Liver (tissue), 9 donors: ENCODE results near the gene ADIG. TPM values are rescaled to one million over a fixed set of nuclear protein-coding genes. Genes with fewer than 3 reads are reported as not detected.

Experiments
- DNase-seq: peaks from one replicate; pipeline ENCODE4 v3.0.0-alpha.2; 2017; ENCODE audit warnings: low spot score
- H3K27ac ChIP-seq, 2 donors: one replicate each; pipeline ENCODE4 v1.7.0; 2013; ENCODE audit warnings: inconsistent platforms in 2 of 2, low read length in 2 of 2, control low read depth in 1 of 2, low read depth in 1 of 2, mild to moderate bottlenecking in 1 of 2
- H3K27me3 ChIP-seq, 4 donors: one replicate each; pipeline versions ENCODE4 v1.6.1 to v1.7.0; 2013; ENCODE audit warnings: low read length in 3 of 4, inconsistent platforms in 1 of 4, mild to moderate bottlenecking in 1 of 4, moderate library complexity in 1 of 4; ENCODE audit not compliant: control insufficient read depth in 4 of 4, insufficient read depth in 4 of 4
- H3K36me3 ChIP-seq, 4 donors: one replicate each; pipeline versions ENCODE4 v1.6.1 to v1.7.0; 2013; ENCODE audit warnings: low read length in 3 of 4, mild to moderate bottlenecking in 3 of 4, low read depth in 1 of 4, moderate library complexity in 1 of 4; ENCODE audit not compliant: control insufficient read depth in 4 of 4, insufficient read depth in 3 of 4
- H3K4me1 ChIP-seq, 4 donors: one replicate each; pipeline versions ENCODE4 v1.6.1 to v1.7.0; 2013; ENCODE audit warnings: low read length in 3 of 4, mild to moderate bottlenecking in 3 of 4, moderate library complexity in 1 of 4; ENCODE audit not compliant: control insufficient read depth in 4 of 4, insufficient read depth in 4 of 4
- H3K4me3 ChIP-seq, 3 donors: one replicate each; pipeline versions ENCODE4 v1.6.1 to v1.7.0; 2013; ENCODE audit warnings: low read length in 3 of 3, control low read depth in 1 of 3, low read depth in 1 of 3, mild to moderate bottlenecking in 1 of 3
- H3K9ac ChIP-seq, 2 donors: one replicate each; pipeline ENCODE4 v1.7.0; 2013; ENCODE audit warnings: low read length in 2 of 2, mild to moderate bottlenecking in 2 of 2, moderate library complexity in 2 of 2, control low read depth in 1 of 2, low read depth in 1 of 2
- H3K9me3 ChIP-seq, 4 donors: one replicate each; pipeline versions ENCODE4 v1.6.1 to v1.7.0; 2013; ENCODE audit warnings: low read length in 3 of 4; ENCODE audit not compliant: control insufficient read depth in 4 of 4
- ATF3 ChIP-seq: IDR thresholded peaks from 2 replicates; pipeline ENCODE4 v1.6.1; 2016; ENCODE audit warnings: antibody characterized with exemption
- CTCF ChIP-seq: fragments of 150-350 bp; IDR thresholded peaks from 2 replicates; pipeline ENCODE4 v1.5.1; 2017; ENCODE audit warnings: improper control_type of control experiment, low read depth, low read length; ENCODE audit not compliant: missing input control
- EGR1 ChIP-seq, 2 donors: IDR thresholded peaks; 2 replicates each; pipeline ENCODE4 v1.6.1; 2016 to 2018; ENCODE audit warnings: antibody characterized with exemption in 2 of 2, low read depth in 2 of 2
- FOXA1 ChIP-seq: IDR thresholded peaks from 2 replicates; pipeline ENCODE4 v1.6.1; 2016; ENCODE audit warnings: antibody characterized with exemption
- FOXA2 ChIP-seq: IDR thresholded peaks from 2 replicates; pipeline ENCODE4 v1.6.1; 2016; ENCODE audit warnings: antibody characterized with exemption
- GABPA ChIP-seq, 2 donors: IDR thresholded peaks in 1 of 2; conservative IDR thresholded peaks in 1 of 2; 2 replicates each; pipeline ENCODE4 v1.6.1; 2016; ENCODE audit warnings: antibody characterized with exemption in 2 of 2, mild to moderate bottlenecking in 1 of 2, moderate library complexity in 1 of 2
- HNF4A ChIP-seq, 2 donors: conservative IDR thresholded peaks; 2 replicates each; pipeline ENCODE4 v1.6.1; 2016; ENCODE audit warnings: antibody characterized with exemption in 2 of 2, mild to moderate bottlenecking in 2 of 2
- HNF4G ChIP-seq: IDR thresholded peaks from 2 replicates; pipeline ENCODE4 v1.6.1; 2016; ENCODE audit warnings: antibody characterized with exemption
- JUND ChIP-seq, 2 donors: IDR thresholded peaks; 2 replicates each; pipeline ENCODE4 v1.6.1; 2016; ENCODE audit warnings: antibody characterized with exemption in 2 of 2
- MAX ChIP-seq: IDR thresholded peaks from 2 replicates; pipeline ENCODE4 v1.6.1; 2016; ENCODE audit warnings: antibody characterized with exemption
- NR2F2 ChIP-seq: IDR thresholded peaks from 2 replicates; pipeline ENCODE4 v1.6.1; 2016; ENCODE audit warnings: antibody characterized with exemption
- RAD21 ChIP-seq, 2 donors: IDR thresholded peaks; 2 replicates each; pipeline ENCODE4 v1.6.1; 2016; ENCODE audit warnings: antibody characterized with exemption in 2 of 2, mild to moderate bottlenecking in 2 of 2
- REST ChIP-seq: IDR thresholded peaks from 2 replicates; pipeline ENCODE4 v1.6.1; 2016; ENCODE audit warnings: antibody characterized with exemption, mild to moderate bottlenecking
- RXRA ChIP-seq, 2 donors: IDR thresholded peaks; 2 replicates each; pipeline ENCODE4 v1.6.1; 2017 to 2018; ENCODE audit warnings: antibody characterized with exemption in 2 of 2, mild to moderate bottlenecking in 1 of 2
- SP1 ChIP-seq: IDR thresholded peaks from 2 replicates; pipeline ENCODE4 v1.6.1; 2018; ENCODE audit warnings: antibody characterized with exemption, mild to moderate bottlenecking
- TAF1 ChIP-seq: conservative IDR thresholded peaks from 2 replicates; pipeline ENCODE4 v1.6.1; 2016; ENCODE audit warnings: antibody characterized with exemption, mild to moderate bottlenecking
- YY1 ChIP-seq: IDR thresholded peaks from 2 replicates; pipeline ENCODE4 v1.6.1; 2016; ENCODE audit warnings: antibody characterized with exemption, mild to moderate bottlenecking
- ZBTB33 ChIP-seq: IDR thresholded peaks from 2 replicates; pipeline ENCODE4 v1.6.1; 2016; ENCODE audit warnings: antibody characterized with exemption
- WGBS: extraction: QIAGEN DNeasy Blood & Tissue Kit; methylation state at CpG from one replicate; pipeline ENCODE4 v1.1.7; 2013; 5-methylcytosine and 5-hydroxymethylcytosine counted together
- polyA plus RNA-seq, 2 donors: library from polyadenylated mRNA; stranded (reverse) in 1 of 2; unstranded in 1 of 2; fragments of 200-250 nt in 1 of 2; fragments of >200 nt in 1 of 2; fragmentation: Nextera tagmentation in 1 of 2; extraction: Ambion mirVana in 1 of 2; gene quantifications; one replicate each; pipeline versions ENCODE4 v1.2.1 to v1.2.3, GENCODE V29; 2013 to 2015
- total RNA-seq, 2 donors: library from RNA; depleted of rRNA; stranded (reverse); fragments of >200 nt; gene quantifications; one replicate each; pipeline ENCODE4 v1.2.3, GENCODE V29; 2014
- donor health status: healthy.
- donor health status: healthy.
- donor health status: healthy.
- donor health status: healthy.
- donor health status: healthy.

Gene ADIG
- total RNA-seq: not detected
- polyA plus RNA-seq: not detected

GRCh38 chr20:38581013-38581412, at the start of gene ADIG:
ADIG (plus strand) TSS chr20:38581197; CDS start chr20:38581251, 54 bp downstream.
- Histone ChIP-seq H3K9ac (no peak within 1 kb of the TSS), H3K4me3 (no peak within 1 kb of the TSS), H3K27ac (no peak within 1 kb of the TSS), H3K27me3 (no peaks in the 10 kb centered on the region), H3K36me3 (peaks cover 0 to 9% (median 5%) of the 10 kb centered on the region in 4 donors), H3K4me1 (peaks cover 4 to 11% (median 9%) of the 10 kb centered on the region in 4 donors), H3K9me3 (no peaks in the 10 kb centered on the region)
- WGBS: 65% methylated on average over 5 of the region's 5 CpGs
- TF ChIP-seq NR2F2 (no peak), FOXA2 (no peak), REST (no peak), TAF1 (no peak), ZBTB33 (no peak), HNF4G (no peak), YY1 (no peak), EGR1 (IDR thresholded peaks at IDR 0.05; ENCODE audit: low read depth in 2 of 2) (no peak), RXRA (IDR thresholded peaks at IDR 0.05) (no peak), GABPA (IDR thresholded peaks at IDR 0.05 in 1 of 2, conservative IDR thresholded peaks at IDR 0.05 in 1 of 2) (no peak), RAD21 (IDR thresholded peaks at IDR 0.05) (no peak), JUND (IDR thresholded peaks at IDR 0.05) (no peak), HNF4A (conservative IDR thresholded peaks at IDR 0.05) (no peak), MAX (no peak), FOXA1 (no peak), CTCF (no peak), SP1 (no peak)
- DNase-seq: no peak

GRCh38 chr20:38534756-38535155, 46.2 kb upstream of the ADIG start:
- H3K27ac ChIP-seq: no peak overlapping the region
- H3K36me3 ChIP-seq: peaks cover 7 to 57% (median 49%) of the 10 kb centered on the region in 4 donors
- no peaks in the 10 kb centered on the region for H3K9me3 ChIP-seq
- H3K27me3 ChIP-seq: no peaks in the 10 kb centered on the region
- peaks cover 0 to 4% (median 2%) of the 10 kb centered on the region in 4 donors for H3K4me1 ChIP-seq
- no peak for DNase-seq
- 94% methylated on average over 11 of the region's 11 CpGs for WGBS
- H3K9ac ChIP-seq: no peak overlapping the region
- no peak overlapping the region for H3K4me3 ChIP-seq
- TF ChIP-seq ATF3: no peak
- TF ChIP-seq EGR1 (IDR thresholded peaks at IDR 0.05; ENCODE audit: low read depth in 2 of 2): no peak
- TF ChIP-seq RXRA (IDR thresholded peaks at IDR 0.05): no peak
- no peak for TF ChIP-seq GABPA (IDR thresholded peaks at IDR 0.05 in 1 of 2, conservative IDR thresholded peaks at IDR 0.05 in 1 of 2)
- TF ChIP-seq MAX: no peak
- no peak for TF ChIP-seq HNF4A (conservative IDR thresholded peaks at IDR 0.05)
- TF ChIP-seq REST: no peak
- no peak for TF ChIP-seq TAF1
- TF ChIP-seq SP1: no peak
- TF ChIP-seq FOXA2: no peak
- no peak for TF ChIP-seq JUND (IDR thresholded peaks at IDR 0.05)
- TF ChIP-seq NR2F2: no peak
